Esophagus squamous epithelium (tissue), 5 donors: ENCODE results near the gene VBP1. TPM values are rescaled to one million over a fixed set of nuclear protein-coding genes. Genes with fewer than 3 reads are reported as not detected.

Source experiments
- DNase-seq: peaks from one replicate; lab custom pipeline; 2025; lab: John Stamatoyannopoulos, UW
- H3K27ac ChIP-seq, 4 donors: fragments of 200-600 bp; sonication (generic); one replicate each; pipeline ENCODE4 v1.5.1; 2016 to 2019; ENCODE audit warnings: mild to moderate bottlenecking in 1 of 4
- H3K27me3 ChIP-seq, 4 donors: fragments of 200-600 bp; sonication (generic); 1 replicate in 3 of 4; 2 replicates in 1 of 4; pipeline versions ENCODE4 v1.5.1 to v1.6.0; 2017 to 2021; ENCODE audit warnings: antibody characterized with exemption in 1 of 4
- H3K36me3 ChIP-seq, 3 donors: fragments of 200-600 bp; sonication (generic); one replicate each; pipeline ENCODE4 v1.5.1; 2016 to 2019
- H3K4me1 ChIP-seq, 3 donors: fragments of 200-600 bp; sonication (generic); one replicate each; pipeline ENCODE4 v1.5.1; 2017 to 2019
- H3K4me3 ChIP-seq, 4 donors: fragments of 200-600 bp; sonication (generic); 1 replicate in 3 of 4; 2 replicates in 1 of 4; pipeline ENCODE4 v1.5.1; 2016 to 2019; ENCODE audit warnings: mild to moderate bottlenecking in 2 of 4, moderate library complexity in 1 of 4
- H3K9me3 ChIP-seq, 3 donors: fragments of 200-600 bp; sonication (generic); one replicate each; pipeline ENCODE4 v1.5.1; 2016 to 2019
- CTCF ChIP-seq, 6 experiments: fragments of 450-650 bp in 4 of 6; fragments of 200-600 bp in 2 of 6; sonication (generic) in 2 of 6; IDR thresholded peaks; one replicate each; pipeline ENCODE4 v1.5.1; 2016 to 2019; ENCODE audit warnings: antibody characterized with exemption in 6 of 6, mild to moderate bottlenecking in 4 of 6, moderate library complexity in 4 of 6
- POLR2A ChIP-seq, 4 donors: fragments of 450-650 bp; IDR thresholded peaks; one replicate each; pipeline ENCODE4 v1.6.1; 2017; ENCODE audit warnings: antibody characterized with exemption in 4 of 4, mild to moderate bottlenecking in 4 of 4, moderate library complexity in 3 of 4
- WGBS, 2 donors: methylation state at CpG; one replicate each; pipeline ENCODE4 v1.1.5; 2018; 5-methylcytosine and 5-hydroxymethylcytosine counted together
- intact Hi-C: fragments of 100-400 bp; cut with DNase I; formaldehyde crosslinking; loops from one replicate; pipeline ENCODE4 v1.15.0; 2022
- total RNA-seq, 4 donors: library from RNA; depleted of rRNA; stranded (reverse); fragments of >200 nt; gene quantifications; one replicate each; pipeline ENCODE4 v1.1.0, GENCODE V29; 2016
- donor health status: DM: yes; HTN: yes; CAD: no.

VBP1 gene
- total RNA-seq, 4 donors from 2014 or later: 18.8 to 45.5 (median 32.9) TPM

- WGBS, 2 donors: 64 to 79% methylated on average over 3 of the region's 3 CpGs
- no peaks in the 10 kb centered on the region for H3K9me3 ChIP-seq
- no peak overlapping the region for H3K27ac ChIP-seq
- no peak overlapping the region for H3K4me3 ChIP-seq
- H3K36me3 ChIP-seq: peaks cover 0 to 65% (median 0%) of the 10 kb centered on the region in 3 donors
- intact Hi-C loops: no loop called here
- no peaks in the 10 kb centered on the region for H3K4me1 ChIP-seq
- DNase-seq: no peak
- TF ChIP-seq CTCF (IDR thresholded peaks at IDR 0.05) (no peak), POLR2A (IDR thresholded peaks at IDR 0.05) (no peak)
- H3K27me3 ChIP-seq: no peaks in the 10 kb centered on the region
Observed at GRCh38 chrX:155225774-155226173, 9.5 kb downstream of the VBP1 start.

- Histone ChIP-seq H3K4me1 (no peaks in the 10 kb centered on the region), H3K9me3 (no peaks in the 10 kb centered on the region), H3K27ac (no peak overlapping the region), H3K36me3 (peaks cover 0 to 54% (median 0%) of the 10 kb centered on the region in 3 donors), H3K27me3 (no peaks in the 10 kb centered on the region), H3K4me3 (no peak overlapping the region)
- TF ChIP-seq POLR2A (IDR thresholded peaks at IDR 0.05) (no peak), CTCF (IDR thresholded peaks at IDR 0.05) (no peak)
- DNase-seq: no peak
- intact Hi-C loops: no loop called here
Observed at GRCh38 chrX:155231163-155231562, 14.9 kb downstream of the VBP1 start.

GRCh38 chrX:155235891-155236290, 19.6 kb downstream of the VBP1 start:
- intact Hi-C loops: no loop called here
- Histone ChIP-seq H3K9me3 (no peaks in the 10 kb centered on the region), H3K36me3 (peaks cover 0 to 60% (median 0%) of the 10 kb centered on the region in 3 donors), H3K4me1 (no peaks in the 10 kb centered on the region), H3K4me3 (no peak overlapping the region), H3K27me3 (no peaks in the 10 kb centered on the region), H3K27ac (no peak overlapping the region)
- no peak for DNase-seq
- TF ChIP-seq POLR2A (IDR thresholded peaks at IDR 0.05) (no peak), CTCF (IDR thresholded peaks at IDR 0.05) (no peak)

GRCh38 chrX:155237719-155238118, 21.5 kb downstream of the VBP1 start:
- Histone ChIP-seq H3K27me3 (no peaks in the 10 kb centered on the region), H3K4me1 (no peaks in the 10 kb centered on the region), H3K27ac (no peak overlapping the region), H3K9me3 (no peaks in the 10 kb centered on the region), H3K36me3 (peaks cover 0 to 55% (median 0%) of the 10 kb centered on the region in 3 donors), H3K4me3 (no peak overlapping the region)
- intact Hi-C loops: no loop called here
- no peak for DNase-seq
- TF ChIP-seq POLR2A (IDR thresholded peaks at IDR 0.05) (no peak), CTCF (IDR thresholded peaks at IDR 0.05) (no peak)
- WGBS, 2 donors: 72 to 88% methylated on average over 4 to 5 of the region's 5 CpGs

DNA sequence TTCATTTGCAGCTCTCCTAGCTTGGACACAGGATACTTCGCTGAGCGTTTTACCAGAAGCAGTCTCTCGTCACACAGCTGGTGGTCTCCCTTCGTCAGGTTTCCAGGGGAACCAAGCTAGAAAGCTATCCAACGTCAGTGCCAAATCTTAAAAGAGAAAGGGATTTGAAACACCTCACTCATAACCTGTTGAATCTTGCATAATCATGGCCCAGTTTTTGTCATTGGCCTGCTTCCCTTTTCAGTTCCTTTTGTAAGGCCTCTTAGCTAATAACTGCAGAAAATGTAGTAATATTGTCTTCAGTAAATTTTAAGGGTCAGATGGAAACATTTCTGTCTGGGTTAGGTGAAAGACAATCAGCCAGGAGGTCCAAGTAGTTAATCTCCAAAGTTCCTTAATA, 26.0 kb downstream of the VBP1 start:
- DNase-seq: no peak
- Histone ChIP-seq H3K27ac (no peak overlapping the region), H3K36me3 (peaks cover 0 to 30% (median 0%) of the 10 kb centered on the region in 3 donors), H3K4me1 (no peaks in the 10 kb centered on the region), H3K27me3 (no peaks in the 10 kb centered on the region), H3K4me3 (no peak overlapping the region), H3K9me3 (no peaks in the 10 kb centered on the region)
- intact Hi-C loops: no loop called here
- WGBS, 2 donors: 53% methylated on average over 5 of the region's 5 CpGs; no CpG with 5 or more reads in 1 of the 2 donors
- TF ChIP-seq CTCF (IDR thresholded peaks at IDR 0.05): no peak
- no peak for TF ChIP-seq POLR2A (IDR thresholded peaks at IDR 0.05)
